Nephron (organoid): Measurements from ENCODE around the gene EHD4.

Source experiments
- H3K27ac Mint-ChIP-seq, 3 experiments: 2 replicates each; pipeline ENCODE4 v1.8.0; 2020; ENCODE audit warnings: mixed read lengths in 3 of 3, mild to moderate bottlenecking in 2 of 3, moderate library complexity in 1 of 3
- H3K27me3 Mint-ChIP-seq: 2 replicates; pipeline ENCODE4 v1.8.0; 2021; ENCODE audit warnings: low read depth, mild to moderate bottlenecking, moderate library complexity, mixed read lengths
- H3K36me3 Mint-ChIP-seq: 2 replicates; pipeline ENCODE4 v1.8.0; 2020; ENCODE audit warnings: low read depth, mixed read lengths
- H3K4me1 Mint-ChIP-seq: 2 replicates; pipeline ENCODE4 v1.8.0; 2020; ENCODE audit warnings: mixed read lengths
- H3K4me3 Mint-ChIP-seq, 3 experiments: 2 replicates each; pipeline ENCODE4 v1.8.0; 2020; ENCODE audit warnings: mild to moderate bottlenecking in 3 of 3, mixed read lengths in 3 of 3, moderate library complexity in 2 of 3
- H3K9me3 Mint-ChIP-seq: 2 replicates; pipeline ENCODE4 v1.8.0; 2020; ENCODE audit warnings: mixed read lengths
- TF ChIP-seq, protein P1 (sequence below), 3 experiments: fragments of 200-600 bp; sonication (generic); IDR thresholded peaks; one replicate each; pipeline ENCODE4 v1.5.0; 2021; ENCODE audit warnings: antibody characterized with exemption in 3 of 3; ENCODE audit not compliant: unreplicated experiment in 3 of 3

EHD4 gene

DNA sequence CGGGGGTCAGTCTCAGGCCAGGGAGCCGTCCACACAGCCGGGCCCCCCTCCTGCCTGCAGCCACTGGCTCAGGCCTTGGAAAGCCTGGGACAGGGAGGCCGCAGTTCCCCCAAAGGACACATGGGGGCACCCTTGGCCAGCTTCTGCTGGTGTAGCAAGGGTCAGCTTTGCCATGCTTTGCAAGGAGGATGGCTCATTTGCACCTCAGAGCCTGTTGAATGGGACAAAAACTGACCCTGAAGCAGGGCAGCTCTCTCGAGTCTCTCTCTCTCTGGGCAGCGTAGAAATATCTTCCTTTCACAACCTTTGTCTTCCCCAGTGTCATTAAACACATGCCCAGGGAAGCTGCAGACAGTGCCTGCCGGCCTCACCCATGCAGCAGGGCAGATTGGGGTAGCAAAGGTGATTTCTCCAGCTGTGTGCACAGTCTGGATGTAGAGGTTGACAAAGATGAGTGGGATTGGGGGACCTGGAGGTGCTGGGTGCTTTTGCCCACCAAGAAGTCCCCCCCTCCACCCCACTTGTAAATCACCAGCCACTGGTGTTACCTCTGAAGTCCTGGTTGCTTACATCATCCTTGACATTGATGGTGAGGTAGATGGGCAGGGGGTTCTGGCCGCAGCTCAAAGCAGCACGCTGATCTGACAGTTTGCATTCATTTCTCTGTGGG is 17.4 kb upstream of the EHD4 start:
- TF ChIP-seq, protein P1, sequence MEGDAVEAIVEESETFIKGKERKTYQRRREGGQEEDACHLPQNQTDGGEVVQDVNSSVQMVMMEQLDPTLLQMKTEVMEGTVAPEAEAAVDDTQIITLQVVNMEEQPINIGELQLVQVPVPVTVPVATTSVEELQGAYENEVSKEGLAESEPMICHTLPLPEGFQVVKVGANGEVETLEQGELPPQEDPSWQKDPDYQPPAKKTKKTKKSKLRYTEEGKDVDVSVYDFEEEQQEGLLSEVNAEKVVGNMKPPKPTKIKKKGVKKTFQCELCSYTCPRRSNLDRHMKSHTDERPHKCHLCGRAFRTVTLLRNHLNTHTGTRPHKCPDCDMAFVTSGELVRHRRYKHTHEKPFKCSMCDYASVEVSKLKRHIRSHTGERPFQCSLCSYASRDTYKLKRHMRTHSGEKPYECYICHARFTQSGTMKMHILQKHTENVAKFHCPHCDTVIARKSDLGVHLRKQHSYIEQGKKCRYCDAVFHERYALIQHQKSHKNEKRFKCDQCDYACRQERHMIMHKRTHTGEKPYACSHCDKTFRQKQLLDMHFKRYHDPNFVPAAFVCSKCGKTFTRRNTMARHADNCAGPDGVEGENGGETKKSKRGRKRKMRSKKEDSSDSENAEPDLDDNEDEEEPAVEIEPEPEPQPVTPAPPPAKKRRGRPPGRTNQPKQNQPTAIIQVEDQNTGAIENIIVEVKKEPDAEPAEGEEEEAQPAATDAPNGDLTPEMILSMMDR (IDR thresholded peaks at IDR 0.05; ENCODE audit: unreplicated experiment in 3 of 3), result peak; percentile 97 to 98 (median 98)
- no peaks in the 10 kb centered on the region for H3K36me3 Mint-ChIP-seq
- H3K9me3 Mint-ChIP-seq, result no peaks in the 10 kb centered on the region
- H3K27me3 Mint-ChIP-seq, result peaks cover 16% of the 10 kb centered on the region
- H3K4me3 Mint-ChIP-seq, result no peak overlapping the region
- no peaks in the 10 kb centered on the region for H3K4me1 Mint-ChIP-seq
- no peak overlapping the region for H3K27ac Mint-ChIP-seq

DNA sequence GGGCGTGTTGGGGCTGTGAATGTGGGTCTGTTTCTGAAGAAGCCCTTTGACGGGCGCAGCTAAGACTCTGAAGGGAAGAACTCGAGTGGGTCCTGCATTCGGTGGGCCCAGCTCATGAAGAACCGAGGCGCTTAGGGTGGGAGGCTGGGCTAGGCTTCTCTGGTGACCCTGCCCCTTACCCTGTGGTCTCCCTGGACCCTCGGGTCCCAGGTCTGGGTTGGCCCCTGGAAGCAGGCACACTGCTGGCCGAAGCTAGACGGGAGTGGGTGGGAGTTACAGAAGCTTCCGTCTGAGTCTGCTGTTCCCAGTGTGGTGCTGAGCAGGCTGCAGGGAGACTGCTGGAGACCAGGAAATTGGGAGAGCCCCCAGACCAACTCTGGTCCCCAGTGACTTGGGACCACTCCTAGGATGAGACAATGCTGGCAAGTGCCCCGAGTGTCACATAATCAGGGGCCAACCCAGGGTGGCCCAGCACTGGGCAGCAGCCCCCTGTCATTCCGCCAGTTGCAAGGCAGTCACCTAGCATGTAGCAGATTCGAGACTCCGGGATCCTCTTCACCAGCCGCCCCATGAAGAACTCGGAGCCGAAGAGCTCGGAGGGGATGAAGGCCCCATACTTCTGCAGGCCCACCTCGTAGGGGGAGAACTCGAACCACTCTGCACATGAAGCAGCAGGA is 16.7 kb upstream of the EHD4 start:
- Mint-ChIP-seq H3K4me1 (no peaks in the 10 kb centered on the region), H3K27me3 (peaks cover 20% of the 10 kb centered on the region), H3K9me3 (no peaks in the 10 kb centered on the region), H3K27ac (no peak overlapping the region), H3K4me3 (no peak overlapping the region), H3K36me3 (no peaks in the 10 kb centered on the region)
- TF ChIP-seq, protein P1 (IDR thresholded peaks at IDR 0.05; ENCODE audit: unreplicated experiment in 3 of 3), result no peak

DNA sequence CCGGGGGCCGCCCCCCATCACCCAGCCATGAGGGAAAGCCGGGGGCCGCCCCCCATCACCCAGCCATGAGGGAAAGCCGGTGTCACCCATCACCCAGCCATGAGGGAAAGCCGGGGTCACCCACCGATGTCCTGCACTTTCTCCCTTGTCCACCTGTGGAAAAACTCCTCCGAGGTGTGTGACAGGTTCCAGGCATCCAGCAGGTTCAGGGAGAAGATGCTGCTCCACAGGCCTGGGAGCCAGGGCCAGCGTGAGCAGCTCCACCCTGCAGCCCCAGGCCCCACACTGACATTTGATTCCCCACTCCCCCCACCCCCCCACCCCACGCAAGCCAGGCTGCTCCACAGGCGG is 15.5 kb upstream of the EHD4 start:
- Mint-ChIP-seq H3K4me3 (no peak overlapping the region), H3K9me3 (no peaks in the 10 kb centered on the region), H3K27ac (no peak overlapping the region), H3K4me1 (no peaks in the 10 kb centered on the region), H3K36me3 (no peaks in the 10 kb centered on the region), H3K27me3 (peaks cover 24% of the 10 kb centered on the region)
- TF ChIP-seq, protein P1 (IDR thresholded peaks at IDR 0.05; ENCODE audit: unreplicated experiment in 3 of 3), result no peak

DNA sequence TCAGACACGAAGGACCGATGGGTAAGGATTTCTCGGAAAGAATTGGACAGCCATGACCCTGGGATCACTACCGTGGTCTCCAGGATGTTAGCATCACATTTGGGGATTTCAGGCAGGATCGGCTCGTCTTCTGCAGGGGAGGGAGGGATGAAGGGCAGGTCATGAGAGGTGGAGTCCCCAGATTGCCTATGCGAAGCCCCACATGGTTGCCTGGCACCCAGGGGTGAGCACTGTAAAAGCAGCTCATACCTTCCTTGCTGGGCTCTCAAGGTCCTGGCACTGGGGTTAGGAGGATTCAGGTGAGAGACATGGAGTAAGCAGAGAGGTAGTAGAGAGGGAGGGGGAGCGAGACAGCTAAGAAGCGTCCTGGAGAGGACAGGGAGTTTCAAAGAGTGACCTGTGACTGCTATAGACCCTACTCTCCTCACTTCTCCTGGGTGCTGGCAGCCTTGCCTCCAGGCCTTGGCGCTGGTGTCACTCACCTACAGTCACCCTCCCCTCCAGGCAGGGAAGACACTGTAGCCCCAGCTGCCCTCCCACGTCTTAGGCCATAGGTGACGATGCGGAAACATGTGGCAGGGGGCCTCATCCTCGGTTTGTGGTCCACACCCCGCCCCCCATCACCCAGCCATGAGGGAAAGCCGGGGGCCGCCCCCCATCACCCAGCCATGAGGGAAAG is 15.0 kb upstream of the EHD4 start:
- H3K36me3 Mint-ChIP-seq, result no peaks in the 10 kb centered on the region
- H3K27me3 Mint-ChIP-seq, result peaks cover 24% of the 10 kb centered on the region
- no peaks in the 10 kb centered on the region for H3K4me1 Mint-ChIP-seq
- H3K27ac Mint-ChIP-seq, result no peak overlapping the region
- H3K4me3 Mint-ChIP-seq, result no peak overlapping the region
- no peaks in the 10 kb centered on the region for H3K9me3 Mint-ChIP-seq
- TF ChIP-seq, protein P1 (IDR thresholded peaks at IDR 0.05; ENCODE audit: unreplicated experiment in 3 of 3), result no peak

DNA sequence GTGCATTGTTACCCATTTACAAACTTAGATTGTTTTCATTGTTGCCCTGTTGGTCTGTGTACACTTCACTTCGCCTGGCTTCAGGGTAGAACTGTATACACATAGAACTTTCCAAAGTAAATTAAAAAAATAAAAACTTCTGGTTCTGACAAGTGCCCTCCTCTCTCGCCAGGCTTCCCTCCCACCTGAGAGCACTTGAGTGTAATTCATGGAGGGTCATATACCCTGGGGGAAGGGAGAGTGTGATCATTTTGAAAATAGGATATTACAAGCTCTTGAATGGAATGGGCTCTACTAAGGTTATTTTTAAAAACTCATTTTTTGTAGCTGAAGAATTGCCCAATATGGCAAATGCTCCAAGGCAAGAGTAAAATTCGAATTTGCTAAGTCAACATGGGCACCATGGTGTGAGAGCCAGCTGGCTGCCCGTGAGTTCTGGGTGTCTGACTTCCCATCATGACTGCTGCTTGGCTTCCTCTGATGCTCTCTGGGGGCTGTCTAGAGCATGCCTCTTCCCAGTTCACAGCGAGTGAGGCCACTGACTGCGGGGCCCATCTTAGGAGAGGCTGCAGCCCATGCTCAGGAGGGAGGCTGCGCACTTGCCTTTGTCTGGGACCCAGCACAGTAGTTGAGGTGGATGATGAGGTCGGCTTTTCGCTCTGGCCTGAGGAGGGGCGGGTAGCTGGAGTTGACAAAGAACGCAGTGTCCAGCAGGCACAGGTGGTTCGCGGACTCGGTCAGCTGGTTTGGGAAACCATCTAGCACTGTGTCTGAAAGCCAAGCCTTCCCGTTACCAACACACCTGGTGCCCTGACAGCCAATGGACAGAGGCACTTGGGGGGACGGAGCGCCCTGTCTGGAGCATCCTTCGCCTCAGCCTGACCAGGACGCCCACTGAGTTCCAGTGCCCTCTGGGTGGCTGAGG is 13.1 kb upstream of the EHD4 start:
- H3K4me3 Mint-ChIP-seq, result no peak overlapping the region
- H3K27me3 Mint-ChIP-seq, result peaks cover 24% of the 10 kb centered on the region
- no peak overlapping the region for H3K27ac Mint-ChIP-seq
- H3K9me3 Mint-ChIP-seq, result no peaks in the 10 kb centered on the region
- peaks cover 13% of the 10 kb centered on the region for H3K4me1 Mint-ChIP-seq
- TF ChIP-seq, protein P1 (IDR thresholded peaks at IDR 0.05; ENCODE audit: unreplicated experiment in 3 of 3), result no peak
- no peaks in the 10 kb centered on the region for H3K36me3 Mint-ChIP-seq
